ENCODE measurements around the gene PLPP3. TPM values are rescaled to one million over a fixed set of nuclear protein-coding genes. Genes with fewer than 3 reads are reported as not detected.
A peak's percentile ranks its signal among the peaks of the same experiment; 100 is the strongest.

The PLPP3 gene
- total RNA-seq, 2 donors from 2014 or later = 83.1 to 94.1 TPM

DNA sequence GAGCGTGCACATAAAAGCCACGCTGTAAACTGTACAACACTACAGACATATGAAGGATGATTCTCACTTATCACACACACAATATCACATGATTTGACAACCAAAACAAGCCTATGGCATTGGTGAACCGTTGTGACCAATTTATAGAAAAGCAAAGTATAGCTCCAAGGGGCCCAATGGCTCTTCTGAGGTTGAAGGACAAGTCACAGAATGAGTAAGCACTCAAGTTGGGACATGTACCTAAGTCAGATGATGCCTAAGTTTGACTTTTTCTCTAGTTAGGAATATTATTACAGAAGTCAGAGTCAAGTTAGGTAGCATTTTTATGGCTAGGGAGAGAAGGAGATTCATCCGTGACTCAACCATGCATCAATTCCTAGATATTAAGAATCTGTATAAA, 45.7 kb downstream of the PLPP3 start:
- peak overlapping the region; percentile 65 to 78 for H3K27ac ChIP-seq

GRCh38 chr1:56533197-56533596, 46.2 kb downstream of the PLPP3 start:
- Histone ChIP-seq H3K9me3 (no peaks in the 10 kb centered on the region), H3K36me3 (peaks cover 28% of the 10 kb centered on the region), H3K4me1 (peaks cover 0 to 99% of the 10 kb centered on the region in 2 donors), H3K27ac (peak overlapping the region in 1 of 2 donors; percentile 65), H3K27me3 (no peaks in the 10 kb centered on the region), H3K4me3 (no peak overlapping the region)
- no peak for TF ChIP-seq CTCF (IDR thresholded peaks at IDR 0.05)
- DNase-seq (ENCODE audit: low spot score) = no peak

More for the DNA sequence above, 45.7 kb downstream of the PLPP3 start:
- Histone ChIP-seq H3K9me3 (no peaks in the 10 kb centered on the region), H3K36me3 (peaks cover 28% of the 10 kb centered on the region), H3K4me1 (peaks cover 0 to 99% of the 10 kb centered on the region in 2 donors), H3K4me3 (no peak overlapping the region), H3K27me3 (no peaks in the 10 kb centered on the region)
- DNase-seq (ENCODE audit: low spot score) = no peak
- no peak for TF ChIP-seq CTCF (IDR thresholded peaks at IDR 0.05)

- H3K4me1 ChIP-seq = peaks cover 0 to 99% of the 10 kb centered on the region in 2 donors
- no peak for TF ChIP-seq CTCF (IDR thresholded peaks at IDR 0.05)
- no peaks in the 10 kb centered on the region for H3K27me3 ChIP-seq
- no peak overlapping the region for H3K4me3 ChIP-seq
- no peak for DNase-seq (ENCODE audit: low spot score)
- H3K9me3 ChIP-seq = no peaks in the 10 kb centered on the region
- H3K27ac ChIP-seq = peak overlapping the region; percentile 65
- peaks cover 28% of the 10 kb centered on the region for H3K36me3 ChIP-seq
These were observed 47.0 kb downstream of the PLPP3 start for GRCh38 chr1:56532350-56532683.

DNA sequence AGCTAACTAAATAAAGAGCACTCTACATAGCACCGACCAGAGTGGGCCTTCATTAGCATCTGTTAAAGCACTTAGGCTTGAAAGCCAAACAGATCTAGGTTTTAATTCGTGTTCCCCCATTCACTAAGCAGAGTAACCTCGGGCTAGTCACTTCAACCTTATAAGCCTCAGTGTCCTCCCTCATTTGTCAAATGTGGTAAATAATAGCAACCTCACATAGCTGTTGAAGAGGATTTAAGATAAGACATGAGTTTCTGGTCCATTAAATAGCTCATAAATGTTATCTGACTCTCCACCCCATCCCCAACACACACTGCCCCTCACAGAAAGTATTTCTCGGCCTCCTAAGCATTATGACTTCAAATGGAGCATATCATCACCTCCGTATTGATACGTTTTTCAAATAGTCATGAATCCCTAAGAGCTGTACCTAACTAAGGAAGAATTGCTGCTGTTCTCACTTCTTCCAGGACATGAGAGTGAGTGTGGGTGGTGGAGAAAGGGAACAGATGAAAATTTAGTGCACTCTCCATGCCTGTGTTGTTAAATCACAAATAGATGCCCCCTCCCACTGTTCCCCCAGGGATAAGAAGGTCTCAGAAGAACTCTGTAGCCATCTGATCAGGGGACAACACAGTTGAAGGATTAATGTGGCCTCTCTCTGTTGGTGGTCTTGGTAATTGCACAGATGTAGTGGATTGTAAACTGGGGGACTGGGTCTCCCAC, 47.6 kb downstream of the PLPP3 start:
- peaks cover 26% of the 10 kb centered on the region for H3K36me3 ChIP-seq

DNA sequence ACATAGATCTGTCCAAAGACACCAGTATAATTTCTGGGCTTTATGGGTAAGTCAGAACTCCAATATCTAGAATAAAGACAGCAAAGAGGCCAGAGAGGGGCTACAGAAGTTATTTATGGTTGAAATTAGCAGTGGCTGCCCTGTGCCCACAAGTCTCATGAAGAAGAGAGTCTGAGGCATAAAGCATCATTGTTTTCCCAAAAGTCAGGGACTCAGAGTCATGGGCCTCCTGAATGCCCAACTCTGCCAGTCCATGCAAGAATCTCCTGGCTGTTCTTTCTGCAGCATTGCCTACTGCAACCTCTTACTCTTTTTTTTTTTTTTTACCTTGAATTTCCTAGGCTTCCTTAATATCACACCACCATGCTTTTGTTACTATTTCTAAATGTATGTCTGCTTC, 49.6 kb downstream of the PLPP3 start:
- H3K27me3 ChIP-seq = no peaks in the 10 kb centered on the region
- no peaks in the 10 kb centered on the region for H3K9me3 ChIP-seq
- H3K27ac ChIP-seq = no peak overlapping the region
- no peak for TF ChIP-seq CTCF (IDR thresholded peaks at IDR 0.05)
- no peak for DNase-seq (ENCODE audit: low spot score)
- peaks cover 0 to 95% of the 10 kb centered on the region in 2 donors for H3K4me1 ChIP-seq
- no peak overlapping the region for H3K4me3 ChIP-seq
- peaks cover 15% of the 10 kb centered on the region for H3K36me3 ChIP-seq

More for the DNA sequence above, 47.6 kb downstream of the PLPP3 start:
- no peaks in the 10 kb centered on the region for H3K27me3 ChIP-seq
- H3K4me1 ChIP-seq = peaks cover 0 to 100% of the 10 kb centered on the region in 2 donors
- peak overlapping the region; percentile 65 for H3K27ac ChIP-seq
- H3K4me3 ChIP-seq = no peak overlapping the region
- TF ChIP-seq CTCF (IDR thresholded peaks at IDR 0.05) = no peak
- DNase-seq (ENCODE audit: low spot score) = no peak
- no peaks in the 10 kb centered on the region for H3K9me3 ChIP-seq

All from right atrium auricular region (tissue), 2 donors.